Measurements from ENCODE around the gene MAP3K4. TPM values are rescaled to one million over a fixed set of nuclear protein-coding genes. Genes with fewer than 3 reads are reported as not detected.

Gene MAP3K4
- total RNA-seq, 1 experiment from 2014 or later = 69.8 TPM

- no peak for TF ChIP-seq ZNF512 (CRISPR knock-in tag; IDR thresholded peaks at IDR 0.05; ENCODE audit: borderline replicate concordance)
- no peak for TF ChIP-seq USF2 (CRISPR knock-in tag; IDR thresholded peaks at IDR 0.05)
- TF ChIP-seq E2F1 (CRISPR knock-in tag; IDR thresholded peaks at IDR 0.05) = no peak
- TF ChIP-seq CBFB (CRISPR knock-in tag; IDR thresholded peaks at IDR 0.05; ENCODE audit: low read depth) = no peak
- no peak for TF ChIP-seq TCF7 (CRISPR knock-in tag; IDR thresholded peaks at IDR 0.05; ENCODE audit: low read depth)
Observed at GRCh38 chr6:161068321-161068741, 76.8 kb downstream of the MAP3K4 start (continued).

GRCh38 chr6:161073930-161074329 lies 82.4 kb downstream of the MAP3K4 start:
- ATAC-seq (no peak), DNase-seq (ENCODE audit: low spot score) (no peak)
- Mint-ChIP-seq H3K27ac (no peak overlapping the region), H3K27me3 (ENCODE audit: low read depth) (no peaks in the 10 kb centered on the region), H3K9me3 (no peaks in the 10 kb centered on the region), H3K4me3 (no peak overlapping the region), H3K36me3 (peaks cover 12% of the 10 kb centered on the region), H3K4me1 (peaks cover 4% of the 10 kb centered on the region)
- ChIA-PET POLR2A (no interaction called here), CTCF (no interaction called here)
- TF ChIP-seq FOXP4 (CRISPR knock-in tag; IDR thresholded peaks at IDR 0.05) (no peak), ZSCAN18 (CRISPR knock-in tag; IDR thresholded peaks at IDR 0.05) (no peak), ARID4B (CRISPR knock-in tag; IDR thresholded peaks at IDR 0.05; ENCODE audit: borderline replicate concordance) (no peak), NR2C2 (CRISPR knock-in tag; IDR thresholded peaks at IDR 0.05) (no peak)

- Mint-ChIP-seq H3K4me1 (peaks cover 4% of the 10 kb centered on the region), H3K9me3 (no peaks in the 10 kb centered on the region), H3K36me3 (peaks cover 15% of the 10 kb centered on the region), H3K4me3 (no peak overlapping the region), H3K27me3 (ENCODE audit: low read depth) (no peaks in the 10 kb centered on the region), H3K27ac (no peak overlapping the region)
- POLR2A ChIA-PET = no interaction called here
- no peak for TF ChIP-seq NR1H2 (CRISPR knock-in tag; IDR thresholded peaks at IDR 0.05)
- TF ChIP-seq ESRRA (CRISPR knock-in tag; IDR thresholded peaks at IDR 0.05; ENCODE audit: borderline replicate concordance) = no peak
- TF ChIP-seq ERG (CRISPR knock-in tag; IDR thresholded peaks at IDR 0.05) = no peak
- TF ChIP-seq TP53 (CRISPR knock-in tag; IDR thresholded peaks at IDR 0.05) = no peak
- no peak for TF ChIP-seq FOXJ3 (CRISPR knock-in tag; IDR thresholded peaks at IDR 0.05; ENCODE audit: borderline replicate concordance)
- no peak for ATAC-seq
- no peak for DNase-seq (ENCODE audit: low spot score)
- CTCF ChIA-PET = no interaction called here
Observed at GRCh38 chr6:161074496-161075121, 83.0 kb downstream of the MAP3K4 start.

Data from WTC11 (cell line).